ENCODE measurements around the gene TIMM10B. TPM values are rescaled to one million over a fixed set of nuclear protein-coding genes. Genes with fewer than 3 reads are reported as not detected.

Gene TIMM10B
- total and polyA plus RNA-seq, 3 donors from 2014 or later = 37.0 to 55.1 (median 49.1) TPM

GRCh38 chr11:6443269-6444003 lies 37.9 kb upstream of the TIMM10B start:
- intact Hi-C loops (cut with DNase I; ENCODE audit: low total_unique reads) = no loop called here
- H3K9me3 ChIP-seq = no peaks in the 10 kb centered on the region
- H3K27me3 ChIP-seq = no peaks in the 10 kb centered on the region
- H3K4me1 ChIP-seq = no peaks in the 10 kb centered on the region
- no peak overlapping the region for H3K4me3 ChIP-seq
- no peaks in the 10 kb centered on the region for H3K36me3 ChIP-seq (ENCODE audit: low read depth, missing control alignments)
- WGBS, 2 donors = 37 to 48% methylated on average over 5 of the region's 5 CpGs
- DNase-seq = peak; percentile 60
- TF ChIP-seq, protein P1, sequence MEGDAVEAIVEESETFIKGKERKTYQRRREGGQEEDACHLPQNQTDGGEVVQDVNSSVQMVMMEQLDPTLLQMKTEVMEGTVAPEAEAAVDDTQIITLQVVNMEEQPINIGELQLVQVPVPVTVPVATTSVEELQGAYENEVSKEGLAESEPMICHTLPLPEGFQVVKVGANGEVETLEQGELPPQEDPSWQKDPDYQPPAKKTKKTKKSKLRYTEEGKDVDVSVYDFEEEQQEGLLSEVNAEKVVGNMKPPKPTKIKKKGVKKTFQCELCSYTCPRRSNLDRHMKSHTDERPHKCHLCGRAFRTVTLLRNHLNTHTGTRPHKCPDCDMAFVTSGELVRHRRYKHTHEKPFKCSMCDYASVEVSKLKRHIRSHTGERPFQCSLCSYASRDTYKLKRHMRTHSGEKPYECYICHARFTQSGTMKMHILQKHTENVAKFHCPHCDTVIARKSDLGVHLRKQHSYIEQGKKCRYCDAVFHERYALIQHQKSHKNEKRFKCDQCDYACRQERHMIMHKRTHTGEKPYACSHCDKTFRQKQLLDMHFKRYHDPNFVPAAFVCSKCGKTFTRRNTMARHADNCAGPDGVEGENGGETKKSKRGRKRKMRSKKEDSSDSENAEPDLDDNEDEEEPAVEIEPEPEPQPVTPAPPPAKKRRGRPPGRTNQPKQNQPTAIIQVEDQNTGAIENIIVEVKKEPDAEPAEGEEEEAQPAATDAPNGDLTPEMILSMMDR (IDR thresholded peaks at IDR 0.05) = peak; percentile 16 to 71 (median 60)
- TF ChIP-seq POLR2A (IDR thresholded peaks at IDR 0.05) = no peak
- no peak overlapping the region for H3K27ac ChIP-seq

- Histone ChIP-seq H3K36me3 (ENCODE audit: low read depth, missing control alignments) (no peaks in the 10 kb centered on the region), H3K4me1 (no peaks in the 10 kb centered on the region), H3K9me3 (no peaks in the 10 kb centered on the region), H3K27me3 (no peaks in the 10 kb centered on the region), H3K27ac (no peak overlapping the region), H3K4me3 (no peak overlapping the region)
- intact Hi-C loops (cut with DNase I; ENCODE audit: low total_unique reads) = no loop called here
- no peak for DNase-seq
- TF ChIP-seq, protein P1 (IDR thresholded peaks at IDR 0.05) = no peak
- no peak for TF ChIP-seq POLR2A (IDR thresholded peaks at IDR 0.05)
- WGBS, 2 donors = 85 to 95% methylated on average over 3 of the region's 3 CpGs
Observed at GRCh38 chr11:6448574-6448973, 32.7 kb upstream of the TIMM10B start.

GRCh38 chr11:6452219-6452618 lies 29.1 kb upstream of the TIMM10B start:
- 84 to 91% methylated on average over 3 of the region's 3 CpGs for WGBS, 2 donors
- H3K36me3 ChIP-seq (ENCODE audit: low read depth, missing control alignments) = no peaks in the 10 kb centered on the region

GRCh38 chr11:6453152-6453551 lies 28.1 kb upstream of the TIMM10B start:
- no peaks in the 10 kb centered on the region for H3K9me3 ChIP-seq
- H3K27me3 ChIP-seq = no peaks in the 10 kb centered on the region
- no peaks in the 10 kb centered on the region for H3K4me1 ChIP-seq
- no peak overlapping the region for H3K4me3 ChIP-seq
- intact Hi-C loops (cut with DNase I; ENCODE audit: low total_unique reads) = no loop called here
- H3K36me3 ChIP-seq (ENCODE audit: low read depth, missing control alignments) = no peaks in the 10 kb centered on the region
- DNase-seq = no peak
- no peak for TF ChIP-seq POLR2A (IDR thresholded peaks at IDR 0.05)
- TF ChIP-seq, protein P1 (IDR thresholded peaks at IDR 0.05) = no peak
- no peak overlapping the region for H3K27ac ChIP-seq
- 92 to 100% methylated on average over 2 of the region's 2 CpGs for WGBS, 2 donors

More at GRCh38 chr11:6452219-6452618, 29.1 kb upstream of the TIMM10B start:
- no peak for TF ChIP-seq POLR2A (IDR thresholded peaks at IDR 0.05)
- DNase-seq = no peak
- Histone ChIP-seq H3K27ac (no peak overlapping the region), H3K4me3 (no peak overlapping the region), H3K4me1 (no peaks in the 10 kb centered on the region), H3K27me3 (no peaks in the 10 kb centered on the region), H3K9me3 (no peaks in the 10 kb centered on the region)
- intact Hi-C loops (cut with DNase I; ENCODE audit: low total_unique reads) = no loop called here

- no peak for DNase-seq
- no peak overlapping the region for H3K27ac ChIP-seq
- H3K27me3 ChIP-seq = no peaks in the 10 kb centered on the region
- WGBS, 2 donors = 88 to 93% methylated on average over 2 of the region's 2 CpGs
- no peaks in the 10 kb centered on the region for H3K4me1 ChIP-seq
- intact Hi-C loops (cut with DNase I; ENCODE audit: low total_unique reads) = no loop called here
- no peaks in the 10 kb centered on the region for H3K36me3 ChIP-seq (ENCODE audit: low read depth, missing control alignments)
- no peaks in the 10 kb centered on the region for H3K9me3 ChIP-seq
- no peak overlapping the region for H3K4me3 ChIP-seq
- TF ChIP-seq POLR2A (IDR thresholded peaks at IDR 0.05) = no peak
- TF ChIP-seq, protein P1 (IDR thresholded peaks at IDR 0.05) = no peak
Observed at GRCh38 chr11:6455070-6455469, 26.2 kb upstream of the TIMM10B start.

Measured in testis (tissue), 3 donors.